DOHH2 (cell line): ENCODE measurements around the gene C17orf100.

Experiments
- H3F3A ChIP-seq: fragments of 200-600 bp; sonication (generic), shearing (Covaris generic); 2 replicates; pipeline ENCODE4 v1.6.0; 2016; ENCODE audit warnings: antibody characterized with exemption, mild to moderate bottlenecking; ENCODE audit not compliant: control insufficient read depth, insufficient read depth
- H3K27ac ChIP-seq: fragments of 200-600 bp; sonication (generic); 2 replicates; pipeline ENCODE4 v1.5.1; 2014; ENCODE audit warnings: low read depth, mild to moderate bottlenecking, low read length, moderate library complexity
- H3K27me3 ChIP-seq: fragments of 200-600 bp; sonication (generic); 2 replicates; pipeline ENCODE4 v1.6.1; 2014; ENCODE audit warnings: mild to moderate bottlenecking, low read length, mixed read lengths; ENCODE audit not compliant: control insufficient read depth
- H3K36me3 ChIP-seq: fragments of 200-600 bp; sonication (generic); 2 replicates; pipeline ENCODE4 v1.6.1; 2014; ENCODE audit warnings: mild to moderate bottlenecking, low read length, moderate library complexity, mixed read lengths; ENCODE audit not compliant: control insufficient read depth
- H3K4me1 ChIP-seq: fragments of 200-600 bp; sonication (generic); 2 replicates; pipeline ENCODE4 v1.6.1; 2014; ENCODE audit warnings: mild to moderate bottlenecking, low read length, mixed read lengths; ENCODE audit not compliant: control insufficient read depth
- H3K4me2 ChIP-seq: fragments of 200-600 bp; sonication (generic); 2 replicates; pipeline ENCODE4 v1.6.0; 2014; ENCODE audit warnings: mild to moderate bottlenecking, low read length, moderate library complexity
- H3K4me3 ChIP-seq: fragments of 200-600 bp; sonication (generic); 2 replicates; pipeline ENCODE4 v1.5.1; 2014; ENCODE audit warnings: mild to moderate bottlenecking, low read length, mixed read lengths
- H3K79me2 ChIP-seq: fragments of 200-600 bp; sonication (generic); 2 replicates; pipeline ENCODE4 v1.6.1; 2014; ENCODE audit warnings: mild to moderate bottlenecking, low read length, mixed read lengths; ENCODE audit not compliant: control insufficient read depth
- H3K9me2 ChIP-seq: fragments of 200-600 bp; sonication (generic); replicated peaks from 2 replicates; pipeline ENCODE4 v1.6.1; 2014; ENCODE audit warnings: mild to moderate bottlenecking, low read length, mixed read lengths; ENCODE audit not compliant: control insufficient read depth
- H3K9me3 ChIP-seq: fragments of 200-600 bp; sonication (generic); 2 replicates; pipeline ENCODE4 v1.6.1; 2014; ENCODE audit warnings: antibody characterized with exemption, low read length, mixed read lengths; ENCODE audit not compliant: control insufficient read depth, insufficient read depth
- H4K20me1 ChIP-seq: fragments of 200-600 bp; sonication (generic); 2 replicates; pipeline ENCODE4 v1.6.0; 2014; ENCODE audit warnings: low read depth, mild to moderate bottlenecking, antibody characterized with exemption, low read length, moderate library complexity; ENCODE audit not compliant: control insufficient read depth, insufficient read depth
- CTCF ChIP-seq: fragments of 200-600 bp; sonication (generic); IDR thresholded peaks from one replicate; pipeline ENCODE4 v1.5.1; 2014; ENCODE audit warnings: antibody characterized with exemption, mild to moderate bottlenecking, low read depth, low read length; ENCODE audit not compliant: poor library complexity, severe bottlenecking
- EZH2phosphoT487 ChIP-seq: fragments of 200-600 bp; sonication (generic); IDR thresholded peaks from 2 replicates; pipeline ENCODE4 v1.6.1; 2017; ENCODE audit warnings: borderline replicate concordance, mild to moderate bottlenecking, antibody characterized with exemption, low read length, moderate library complexity, mixed read lengths

C17orf100 gene

GRCh38 chr17:6669479-6670212, 18.1 kb downstream of the C17orf100 start:
- H3K4me1 ChIP-seq: no peaks in the 10 kb centered on the region
- H3K4me3 ChIP-seq: no peak overlapping the region
- H3F3A ChIP-seq: no peaks in the 10 kb centered on the region
- no peaks in the 10 kb centered on the region for H3K9me2 ChIP-seq
- H3K4me2 ChIP-seq: no peak overlapping the region
- no peaks in the 10 kb centered on the region for H3K9me3 ChIP-seq
- H3K79me2 ChIP-seq: no peaks in the 10 kb centered on the region
- no peak overlapping the region for H3K27ac ChIP-seq
- TF ChIP-seq CTCF (no peak), EZH2phosphoT487 (no peak)
- peaks cover 3% of the 10 kb centered on the region; the same call in 1 of the 2 replicates for H4K20me1 ChIP-seq
- H3K27me3 ChIP-seq: no peaks in the 10 kb centered on the region
- H3K36me3 ChIP-seq: no peaks in the 10 kb centered on the region

GRCh38 chr17:6670571-6670970, 19.0 kb downstream of the C17orf100 start:
- Histone ChIP-seq H3K9me2 (no peaks in the 10 kb centered on the region), H3K79me2 (no peaks in the 10 kb centered on the region), H3K36me3 (no peaks in the 10 kb centered on the region), H3K9me3 (no peaks in the 10 kb centered on the region), H3K4me3 (no peak overlapping the region), H4K20me1 (peaks cover 3% of the 10 kb centered on the region; the same call in 1 of the 2 replicates), H3K27me3 (no peaks in the 10 kb centered on the region), H3K4me1 (no peaks in the 10 kb centered on the region), H3K27ac (no peak overlapping the region), H3F3A (no peaks in the 10 kb centered on the region), H3K4me2 (no peak overlapping the region)
- TF ChIP-seq EZH2phosphoT487 (no peak), CTCF (no peak)

- Histone ChIP-seq H3K79me2 (no peaks in the 10 kb centered on the region), H3K9me3 (no peaks in the 10 kb centered on the region), H3K4me1 (no peaks in the 10 kb centered on the region), H3K27me3 (no peaks in the 10 kb centered on the region), H3K27ac (no peak overlapping the region), H3K36me3 (no peaks in the 10 kb centered on the region), H4K20me1 (peaks cover 3% of the 10 kb centered on the region; the same call in 1 of the 2 replicates), H3K9me2 (no peaks in the 10 kb centered on the region), H3K4me2 (no peak overlapping the region), H3F3A (no peaks in the 10 kb centered on the region), H3K4me3 (no peak overlapping the region)
- TF ChIP-seq CTCF (no peak), EZH2phosphoT487 (no peak)
These were observed 19.4 kb downstream of the C17orf100 start for GRCh38 chr17:6670999-6671398.
